Body of pancreas (tissue), 4 donors: Measurements from ENCODE around the gene MORN1.

ENCODE experiments used
- CTCF ChIP-seq, 7 experiments: fragments of 450-650 bp in 4 of 7; fragments of 200-600 bp in 3 of 7; sonication (generic) in 3 of 7; IDR thresholded peaks; one replicate each; pipeline ENCODE4 v1.5.1; 2016 to 2019; ENCODE audit warnings: antibody characterized with exemption in 7 of 7
- POLR2A ChIP-seq, 3 donors: fragments of 450-650 bp; IDR thresholded peaks; one replicate each; pipeline ENCODE4 v1.6.1; 2016; ENCODE audit warnings: antibody characterized with exemption in 3 of 3, mild to moderate bottlenecking in 2 of 3

GRCh38 chr1:2311184-2312032, 79.9 kb downstream of the MORN1 start:
- peak in 1 of 7 experiments; percentile 11 for TF ChIP-seq CTCF (IDR thresholded peaks at IDR 0.05)
- TF ChIP-seq POLR2A (IDR thresholded peaks at IDR 0.05): no peak
